ENCODE results near the gene TUBA1B. TPM values are rescaled to one million over a fixed set of nuclear protein-coding genes. Genes with fewer than 3 reads are reported as not detected.

The TUBA1B gene
- total and polyA plus RNA-seq, 2 donors (not counting 3 experiments of a cell fraction or from before 2014, with no cell fraction given), result 2,245 to 5,362 TPM

- dilution Hi-C loops (cut with MboI; ENCODE audit: extremely low pct_ligation_motif_present, low sequenced_read_pairs) (no loop called here), intact Hi-C loops (cut with micrococcal nuclease) (loop anchor here (1.0 kb wide), 2 partner anchors 10 to 34 kb away; no protein-coding TSS in a partner anchor)
- Histone ChIP-seq H3K4me3 (replicated peaks in 1 of 3; ENCODE audit: insufficient read depth in 1 of 3, low read depth in 1 of 3, low read length in 3 of 3) (no peak overlapping the region), H3K36me3 (ENCODE audit: control insufficient read depth in 2 of 2, extremely low read depth in 1 of 2, insufficient read depth in 2 of 2, low read length in 2 of 2) (peaks cover 7 to 47% of the 10 kb centered on the region in 2 experiments), H3K9ac (replicated peaks; ENCODE audit: extremely low read depth, insufficient read depth, low read length) (no peak overlapping the region), H3K4me1 (ENCODE audit: control insufficient read depth, extremely low read depth, insufficient read depth, low read length) (peaks cover 13% of the 10 kb centered on the region), H4K20me1 (replicated peaks; ENCODE audit: control insufficient read depth, extremely low read depth, insufficient read depth, low read length) (no peaks in the 10 kb centered on the region), H3K4me2 (ENCODE audit: insufficient read depth, low read length) (no peak overlapping the region), H3K79me2 (ENCODE audit: control insufficient read depth, insufficient read depth, low read length) (no peaks in the 10 kb centered on the region), H3K27me3 (ENCODE audit: control insufficient read depth in 2 of 2, insufficient read depth in 2 of 2, low read length in 2 of 2) (no peaks in the 10 kb centered on the region), H3K27ac (ENCODE audit: insufficient read depth, low read depth, low read length) (no peak overlapping the region), H3K9me1 (replicated peaks; ENCODE audit: control insufficient read depth, extremely low read depth, insufficient read depth, low read length) (no peaks in the 10 kb centered on the region), H2AFZ (ENCODE audit: low read depth, low read length) (no peak overlapping the region), H3K9me3 (replicated peaks; ENCODE audit: control insufficient read depth, insufficient read depth, low read length) (no peaks in the 10 kb centered on the region)
- BruUV-seq (replicated peaks), result no TSS peak
- ChIA-PET POLR2A (interaction anchor here (1.5 kb wide), 1 partner anchor 10 kb away, joined by 5 read pairs; no protein-coding TSS in a partner anchor), CTCF (interaction anchor here (0.6 to 11.7 kb wide), 20 partner anchors 7 to 136 kb away, joined by 3 to 188 read pairs (median 6); partner anchors contain the start of genes LMBR1L, RHEBL1 and TUBA1B)
- TF ChIP-seq, protein P1, sequence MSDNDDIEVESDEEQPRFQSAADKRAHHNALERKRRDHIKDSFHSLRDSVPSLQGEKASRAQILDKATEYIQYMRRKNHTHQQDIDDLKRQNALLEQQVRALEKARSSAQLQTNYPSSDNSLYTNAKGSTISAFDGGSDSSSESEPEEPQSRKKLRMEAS (IDR thresholded peaks at IDR 0.05; ENCODE audit: insufficient read depth, insufficient read length), result no peak
- no peak for TF ChIP-seq MYC (IDR thresholded peaks at IDR 0.05; ENCODE audit: low read depth, low read length)
- TF ChIP-seq EZH2 (IDR thresholded peaks at IDR 0.05; ENCODE audit: borderline replicate concordance, low read depth, low read length, severe bottlenecking), result no peak
- TF ChIP-seq, protein P2, sequence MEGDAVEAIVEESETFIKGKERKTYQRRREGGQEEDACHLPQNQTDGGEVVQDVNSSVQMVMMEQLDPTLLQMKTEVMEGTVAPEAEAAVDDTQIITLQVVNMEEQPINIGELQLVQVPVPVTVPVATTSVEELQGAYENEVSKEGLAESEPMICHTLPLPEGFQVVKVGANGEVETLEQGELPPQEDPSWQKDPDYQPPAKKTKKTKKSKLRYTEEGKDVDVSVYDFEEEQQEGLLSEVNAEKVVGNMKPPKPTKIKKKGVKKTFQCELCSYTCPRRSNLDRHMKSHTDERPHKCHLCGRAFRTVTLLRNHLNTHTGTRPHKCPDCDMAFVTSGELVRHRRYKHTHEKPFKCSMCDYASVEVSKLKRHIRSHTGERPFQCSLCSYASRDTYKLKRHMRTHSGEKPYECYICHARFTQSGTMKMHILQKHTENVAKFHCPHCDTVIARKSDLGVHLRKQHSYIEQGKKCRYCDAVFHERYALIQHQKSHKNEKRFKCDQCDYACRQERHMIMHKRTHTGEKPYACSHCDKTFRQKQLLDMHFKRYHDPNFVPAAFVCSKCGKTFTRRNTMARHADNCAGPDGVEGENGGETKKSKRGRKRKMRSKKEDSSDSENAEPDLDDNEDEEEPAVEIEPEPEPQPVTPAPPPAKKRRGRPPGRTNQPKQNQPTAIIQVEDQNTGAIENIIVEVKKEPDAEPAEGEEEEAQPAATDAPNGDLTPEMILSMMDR (IDR thresholded peaks at IDR 0.05; ENCODE audit: extremely low read depth in 1 of 2, insufficient read depth in 1 of 2, low read depth in 1 of 2, low read length in 2 of 2), result no peak
- TF ChIP-seq GATA2 (IDR thresholded peaks at IDR 0.05; ENCODE audit: insufficient read depth, insufficient read length, low read depth, low read length), result no peak
- no peak for TF ChIP-seq JUN (IDR thresholded peaks at IDR 0.05; ENCODE audit: borderline replicate concordance, insufficient read depth, insufficient read length, low read depth)
- no peak for TF ChIP-seq POLR2AphosphoS5 (IDR thresholded peaks at IDR 0.05; ENCODE audit: insufficient read depth, low read depth, low read length)
- no peak for TF ChIP-seq FOS (IDR thresholded peaks at IDR 0.05; ENCODE audit: borderline replicate concordance, insufficient read depth, low read length)
- no peak for TF ChIP-seq POLR2A (IDR thresholded peaks at IDR 0.05; ENCODE audit: low read depth, low read length)
- FAIRE-seq (no peak), DNase-seq (ENCODE audit: low read depth, low spot score) (no peak)
These were observed 32.5 kb downstream of the TUBA1B start for GRCh38 chr12:49098703-49099102.
